Mesenchymal stem cell (in vitro differentiated cells and primary cell): ENCODE data around the gene SEPTIN10.

Source experiments
- DNase-seq: peaks from one replicate; pipeline ENCODE4 v3.0.0-alpha.2; 2013
- H2AFZ ChIP-seq: one replicate; pipeline ENCODE4 v1.6.1; 2013; ENCODE audit warnings: low read depth, mild to moderate bottlenecking, control low read depth, inconsistent platforms, low read length, moderate library complexity
- H2AK5ac ChIP-seq: 2 replicates; pipeline ENCODE4 v1.6.1; 2013; ENCODE audit warnings: low read length, moderate library complexity, mild to moderate bottlenecking, inconsistent platforms; ENCODE audit not compliant: severe bottlenecking
- H2BK120ac ChIP-seq: one replicate; pipeline ENCODE4 v1.6.1; 2013; ENCODE audit warnings: low read depth, mild to moderate bottlenecking, inconsistent platforms, low read length, moderate library complexity
- H2BK12ac ChIP-seq, 2 experiments: one replicate each; pipeline ENCODE4 v1.6.1; 2013; ENCODE audit warnings: inconsistent platforms in 2 of 2, low read length in 2 of 2, mild to moderate bottlenecking in 2 of 2, moderate library complexity in 2 of 2, control low read depth in 1 of 2
- H2BK15ac ChIP-seq: one replicate; pipeline ENCODE4 v1.6.1; 2013; ENCODE audit warnings: mild to moderate bottlenecking, low read depth, inconsistent platforms; ENCODE audit not compliant: poor library complexity, severe bottlenecking
- H2BK5ac ChIP-seq: 2 replicates; pipeline ENCODE4 v1.6.1; 2013; ENCODE audit warnings: low read depth, mild to moderate bottlenecking, low read length, control low read depth, inconsistent platforms; ENCODE audit not compliant: poor library complexity, severe bottlenecking
- H3K14ac ChIP-seq, 2 experiments: one replicate each; pipeline ENCODE4 v1.6.1; 2013; ENCODE audit warnings: inconsistent platforms in 2 of 2, low read length in 2 of 2, control low read depth in 1 of 2, mild to moderate bottlenecking in 1 of 2, moderate library complexity in 1 of 2
- H3K18ac ChIP-seq, 2 experiments: one replicate each; pipeline ENCODE4 v1.6.1; 2013; ENCODE audit warnings: inconsistent platforms in 2 of 2, low read length in 2 of 2, control low read depth in 1 of 2, low read depth in 1 of 2, mild to moderate bottlenecking in 1 of 2
- H3K23ac ChIP-seq, 2 experiments: one replicate each; pipeline ENCODE4 v1.6.1; 2013; ENCODE audit warnings: inconsistent platforms in 2 of 2, low read length in 2 of 2, mild to moderate bottlenecking in 2 of 2, moderate library complexity in 2 of 2, control low read depth in 1 of 2
- H3K27ac ChIP-seq: 2 replicates; pipeline ENCODE4 v1.5.1; 2013; ENCODE audit warnings: mild to moderate bottlenecking, moderate library complexity, low read length, control low read depth, inconsistent platforms; ENCODE audit not compliant: poor library complexity, severe bottlenecking
- H3K27me3 ChIP-seq, 2 experiments: 2 replicates each; pipeline versions ENCODE4 v1.6.1 to v1.7.0; 2013; ENCODE audit warnings: low read length in 2 of 2, mild to moderate bottlenecking in 2 of 2, moderate library complexity in 2 of 2, control low read depth in 1 of 2, inconsistent platforms in 1 of 2; ENCODE audit not compliant: control insufficient read depth in 1 of 2, insufficient read depth in 1 of 2
- H3K36me3 ChIP-seq, 2 experiments: 2 replicates each; pipeline versions ENCODE4 v1.6.1 to v1.7.0; 2013; ENCODE audit warnings: low read length in 2 of 2, control low read depth in 1 of 2, inconsistent platforms in 1 of 2, low read depth in 1 of 2, mild to moderate bottlenecking in 1 of 2; ENCODE audit not compliant: insufficient read depth in 2 of 2, control insufficient read depth in 1 of 2
- H3K4ac ChIP-seq, 2 experiments: one replicate each; pipeline ENCODE4 v1.6.1; 2013; ENCODE audit warnings: inconsistent platforms in 2 of 2, low read length in 2 of 2, mild to moderate bottlenecking in 2 of 2, moderate library complexity in 2 of 2, control low read depth in 1 of 2, low read depth in 1 of 2
- H3K4me1 ChIP-seq: 2 replicates; pipeline ENCODE4 v1.6.1; 2013; ENCODE audit warnings: low read depth, low read length, control low read depth; ENCODE audit not compliant: control insufficient read depth, insufficient read depth
- H3K4me2 ChIP-seq: 2 replicates; pipeline ENCODE4 v1.6.1; 2013; ENCODE audit warnings: low read length, mild to moderate bottlenecking, inconsistent platforms; ENCODE audit not compliant: poor library complexity, severe bottlenecking
- H3K4me3 ChIP-seq, 2 experiments: 2 replicates each; pipeline versions ENCODE4 v1.5.1 to v1.7.0; 2013; ENCODE audit warnings: low read length in 2 of 2, mild to moderate bottlenecking in 2 of 2, control low read depth in 1 of 2, low read depth in 1 of 2; ENCODE audit not compliant: insufficient read depth in 1 of 2
- H3K79me1 ChIP-seq: replicated peaks from 2 replicates; pipeline ENCODE4 v1.6.1; 2013; ENCODE audit warnings: mild to moderate bottlenecking, control low read depth, low read length, inconsistent platforms; ENCODE audit not compliant: poor library complexity, severe bottlenecking
- H3K9ac ChIP-seq: 2 replicates; pipeline ENCODE4 v1.7.0; 2013; ENCODE audit warnings: mild to moderate bottlenecking, low read length, moderate library complexity
- H3K9me3 ChIP-seq: 2 replicates; pipeline ENCODE4 v1.7.0; 2013; ENCODE audit warnings: mild to moderate bottlenecking, low read length; ENCODE audit not compliant: control insufficient read depth
- H4K8ac ChIP-seq: one replicate; pipeline ENCODE4 v1.6.1; 2013; ENCODE audit warnings: inconsistent platforms, mild to moderate bottlenecking, low read length, moderate library complexity
- H4K91ac ChIP-seq: one replicate; pipeline ENCODE4 v1.6.1; 2013; ENCODE audit warnings: mild to moderate bottlenecking, low read length, inconsistent platforms
- WGBS: methylation state at CpG from one replicate; pipeline ENCODE4 v1.1.7; 2013; ENCODE audit warnings: mixed read lengths; 5-methylcytosine and 5-hydroxymethylcytosine counted together

Gene SEPTIN10

DNA sequence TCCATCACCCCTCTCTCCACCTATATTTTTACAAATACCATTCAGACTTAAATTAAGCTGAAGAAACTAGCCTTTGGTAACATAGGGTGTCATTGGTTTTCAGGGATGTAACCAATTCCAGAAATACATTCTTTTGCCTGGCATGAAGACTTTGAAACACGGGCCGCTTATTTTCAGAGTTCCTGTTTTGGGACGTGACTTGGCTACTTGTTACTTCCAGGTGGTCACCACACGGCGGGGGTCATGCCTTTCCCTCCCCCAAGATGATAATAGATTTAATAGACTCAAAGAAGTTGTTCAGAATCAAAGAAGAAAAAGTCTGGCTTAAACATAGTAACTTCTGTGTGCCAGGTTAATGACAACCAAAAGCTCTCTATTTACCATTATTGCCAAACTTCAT is 110.6 kb downstream of the SEPTIN10 start:
- H2BK15ac ChIP-seq, result no peak overlapping the region
- H3K23ac ChIP-seq, result no peak overlapping the region
- no peak overlapping the region for H3K4me3 ChIP-seq
- 96% methylated on average over 3 of the region's 5 CpGs for WGBS
- H3K36me3 ChIP-seq, result peaks cover 0 to 20% of the 10 kb centered on the region in 2 experiments
- H3K27ac ChIP-seq, result no peak overlapping the region
- H2BK5ac ChIP-seq, result no peak overlapping the region
- no peak overlapping the region for H2BK12ac ChIP-seq
- no peak overlapping the region for H3K4ac ChIP-seq
- no peak overlapping the region for H3K9ac ChIP-seq
- no peak overlapping the region for H4K91ac ChIP-seq
- no peak overlapping the region for H3K14ac ChIP-seq
- H3K79me1 ChIP-seq, result no peaks in the 10 kb centered on the region
- no peak overlapping the region for H2AK5ac ChIP-seq
- H4K8ac ChIP-seq, result no peak overlapping the region
- no peak overlapping the region for H2BK120ac ChIP-seq
- peaks cover 0 to 18% of the 10 kb centered on the region in 2 experiments for H3K27me3 ChIP-seq
- no peak overlapping the region for H3K4me2 ChIP-seq
- no peak overlapping the region for H3K18ac ChIP-seq
- no peak for DNase-seq
- H2AFZ ChIP-seq, result no peak overlapping the region
- peaks cover 4% of the 10 kb centered on the region for H3K9me3 ChIP-seq
- peaks cover 7% of the 10 kb centered on the region for H3K4me1 ChIP-seq

- Histone ChIP-seq H2BK12ac (no peak overlapping the region), H3K79me1 (no peaks in the 10 kb centered on the region), H2AK5ac (no peak overlapping the region), H3K18ac (no peak overlapping the region), H3K4me1 (peaks cover 13% of the 10 kb centered on the region), H3K4me2 (no peak overlapping the region), H2BK5ac (no peak overlapping the region), H2BK120ac (no peak overlapping the region), H3K9ac (no peak overlapping the region), H3K27me3 (peaks cover 0 to 3% of the 10 kb centered on the region in 2 experiments), H3K9me3 (peaks cover 4% of the 10 kb centered on the region), H3K4me3 (no peak overlapping the region), H4K8ac (no peak overlapping the region), H3K4ac (peak overlapping the region in 1 of 2 experiments; percentile 24), H3K14ac (no peak overlapping the region), H3K23ac (no peak overlapping the region), H4K91ac (no peak overlapping the region), H2AFZ (no peak overlapping the region), H3K27ac (no peak overlapping the region), H3K36me3 (peaks cover 0 to 17% of the 10 kb centered on the region in 2 experiments), H2BK15ac (no peak overlapping the region)
- DNase-seq, result no peak
- WGBS, result 97% methylated on average over 21 of the region's 21 CpGs
Observed at GRCh38 chr2:109501461-109501860, 112.3 kb downstream of the SEPTIN10 start.

DNA sequence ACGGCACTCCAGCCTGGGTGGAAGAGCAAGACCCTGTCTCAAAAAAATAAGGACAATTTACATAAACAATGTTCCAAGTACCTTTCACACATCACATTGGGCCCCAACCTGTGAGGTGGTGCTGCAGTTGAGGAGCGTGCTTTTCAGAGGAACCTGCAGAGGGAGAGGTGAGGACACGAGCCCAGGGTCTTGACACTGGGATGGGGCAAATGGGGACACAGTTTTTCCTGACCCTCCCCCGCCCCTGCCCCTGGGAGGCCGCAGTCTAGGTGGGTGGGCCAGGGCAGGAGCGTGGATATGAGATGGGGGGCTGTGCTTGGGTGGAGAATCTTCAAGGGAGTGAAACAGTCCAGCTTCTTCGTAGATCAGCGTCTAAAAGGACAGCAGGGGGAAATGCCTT is 112.9 kb downstream of the SEPTIN10 start:
- Histone ChIP-seq H4K91ac (no peak overlapping the region), H3K23ac (no peak overlapping the region), H3K4me3 (no peak overlapping the region), H3K9me3 (peaks cover 3% of the 10 kb centered on the region), H3K4me2 (no peak overlapping the region), H2AFZ (no peak overlapping the region), H2BK5ac (no peak overlapping the region), H2BK120ac (no peak overlapping the region), H3K27me3 (peaks cover 0 to 3% of the 10 kb centered on the region in 2 experiments), H2AK5ac (no peak overlapping the region), H3K27ac (no peak overlapping the region), H3K14ac (no peak overlapping the region), H3K36me3 (peaks cover 2 to 17% of the 10 kb centered on the region in 2 experiments), H2BK12ac (no peak overlapping the region), H4K8ac (no peak overlapping the region), H3K4me1 (peaks cover 13% of the 10 kb centered on the region), H3K9ac (no peak overlapping the region), H2BK15ac (no peak overlapping the region), H3K79me1 (no peaks in the 10 kb centered on the region), H3K18ac (no peak overlapping the region), H3K4ac (no peak overlapping the region)
- 90% methylated on average over 6 of the region's 8 CpGs for WGBS
- DNase-seq, result no peak

GRCh38 chr2:109499566-109499965 is 114.2 kb downstream of the SEPTIN10 start:
- Histone ChIP-seq H3K27ac (no peak overlapping the region), H3K18ac (peak overlapping the region in 1 of 2 experiments; percentile 14), H2AFZ (no peak overlapping the region), H3K4me1 (peaks cover 13% of the 10 kb centered on the region), H3K9me3 (no peaks in the 10 kb centered on the region), H3K23ac (no peak overlapping the region), H3K36me3 (peaks cover 4 to 15% of the 10 kb centered on the region in 2 experiments), H2BK15ac (no peak overlapping the region), H4K8ac (no peak overlapping the region), H3K4me2 (no peak overlapping the region), H3K9ac (no peak overlapping the region), H3K4me3 (no peak overlapping the region), H2BK120ac (no peak overlapping the region), H2BK5ac (no peak overlapping the region), H2BK12ac (no peak overlapping the region), H3K4ac (no peak overlapping the region), H3K79me1 (no peaks in the 10 kb centered on the region), H3K27me3 (peaks cover 0 to 3% of the 10 kb centered on the region in 2 experiments), H3K14ac (no peak overlapping the region), H4K91ac (no peak overlapping the region), H2AK5ac (no peak overlapping the region)
- DNase-seq, result no peak
- WGBS, result 84% methylated on average over 5 of the region's 5 CpGs
